NCI-H748 treated with DMSO at 0.1 percent for 48 hours (cell line): ENCODE data around the gene ZC3H14.
A peak's percentile ranks its signal among the peaks of the same experiment; 100 is the strongest.

Experiments
- DNase-seq: peaks from one replicate; lab custom pipeline; 2025; lab: John Stamatoyannopoulos, UW

The ZC3H14 gene

GRCh38 chr14:88552876-88553275, 10.0 kb upstream of the ZC3H14 start:
- DNase-seq: peak; percentile 48

- peak; percentile 52 for DNase-seq
Observed at GRCh38 chr14:88553886-88554456, 8.9 kb upstream of the ZC3H14 start.

GRCh38 chr14:88554457-88555286, 8.2 kb upstream of the ZC3H14 start, which contains the start of gene PTPN21:
TSS of gene PTPN21 (minus strand) at chr14:88555007. CDS start at chr14:88550417, 4,590 bp downstream.
- no peak for DNase-seq

- no peak for DNase-seq
Observed at GRCh38 chr14:88556581-88556980, 6.3 kb upstream of the ZC3H14 start.

GRCh38 chr14:88559852-88560251, 3.0 kb upstream of the ZC3H14 start:
- peak; percentile 11 for DNase-seq

GRCh38 chr14:88562532-88562830, 356 bp upstream of the ZC3H14 start:
- DNase-seq: no peak

- DNase-seq: no peak
Observed at GRCh38 chr14:88563845-88564244, 1.0 kb downstream of the ZC3H14 start.

GRCh38 chr14:88565427-88565826, 2.6 kb downstream of the ZC3H14 start:
- no peak for DNase-seq

GRCh38 chr14:88568196-88568595, 5.4 kb downstream of the ZC3H14 start:
- DNase-seq: no peak

- DNase-seq: no peak
Observed at GRCh38 chr14:88572117-88572516, 9.3 kb downstream of the ZC3H14 start.

GRCh38 chr14:88576222-88576621, 13.4 kb downstream of the ZC3H14 start:
- DNase-seq: no peak

- DNase-seq: no peak
Observed at GRCh38 chr14:88584451-88584850, 21.6 kb downstream of the ZC3H14 start.

- DNase-seq: no peak
Observed at GRCh38 chr14:88588081-88588480, 25.2 kb downstream of the ZC3H14 start.

GRCh38 chr14:88590173-88590572, 27.3 kb downstream of the ZC3H14 start:
- no peak for DNase-seq

GRCh38 chr14:88592031-88592430, 29.2 kb downstream of the ZC3H14 start:
- no peak for DNase-seq

- no peak for DNase-seq
Observed at GRCh38 chr14:88597038-88597437, 34.2 kb downstream of the ZC3H14 start.

- no peak for DNase-seq
Observed at GRCh38 chr14:88597601-88598000, 34.8 kb downstream of the ZC3H14 start.

GRCh38 chr14:88598097-88598675, 35.3 kb downstream of the ZC3H14 start:
- DNase-seq: no peak

GRCh38 chr14:88599326-88599725, 36.5 kb downstream of the ZC3H14 start:
- DNase-seq: no peak

- DNase-seq: no peak
Observed at GRCh38 chr14:88599761-88600439, 37.1 kb downstream of the ZC3H14 start.

- DNase-seq: no peak
Observed at GRCh38 chr14:88604212-88604611, 41.4 kb downstream of the ZC3H14 start.

- no peak for DNase-seq
Observed at GRCh38 chr14:88605594-88605993, 42.8 kb downstream of the ZC3H14 start.

- DNase-seq: no peak
Observed at GRCh38 chr14:88607829-88608228, 45.0 kb downstream of the ZC3H14 start.
